ENCODE measurements around the gene GRIN1. TPM values are rescaled to one million over a fixed set of nuclear protein-coding genes. Genes with fewer than 3 reads are reported as not detected.

Gene GRIN1
- total RNA-seq, 1 experiment from 2014 or later = 0.52 TPM

DNA sequence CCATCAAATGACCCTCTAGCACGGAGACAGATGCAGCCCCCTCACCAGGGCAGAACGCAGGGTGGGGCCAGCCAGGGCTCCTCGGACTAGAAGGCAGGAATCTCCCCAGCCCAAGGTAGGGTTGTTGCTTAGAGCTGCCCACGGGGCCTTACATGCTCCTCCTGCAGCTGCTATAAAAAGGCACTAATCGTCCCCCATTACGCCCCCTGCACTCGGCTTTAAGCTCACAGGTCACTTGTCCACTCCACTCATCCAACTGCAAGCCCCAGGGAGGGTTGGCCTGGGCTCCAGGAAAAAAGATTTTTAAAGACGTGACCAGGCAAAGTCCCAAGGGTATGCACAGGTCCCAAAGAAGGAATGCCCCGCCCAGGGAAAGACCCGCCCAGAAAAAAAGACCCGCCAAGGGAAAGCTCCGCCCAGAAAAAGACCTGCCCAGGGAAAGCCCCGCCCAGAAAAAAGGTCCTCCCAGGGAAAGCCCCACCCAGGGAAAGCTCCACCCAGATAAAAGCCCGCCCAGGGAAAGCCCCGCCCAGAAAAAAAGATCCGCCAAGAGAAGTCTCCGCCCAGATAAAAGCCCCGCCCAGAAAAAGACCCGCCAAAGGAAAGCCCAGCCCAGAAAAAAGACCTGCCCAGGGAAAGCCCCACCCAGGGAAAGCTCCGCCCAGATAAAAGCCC lies 11.1 kb downstream of the GRIN1 start:
- no peak for TF ChIP-seq EZH2 (IDR thresholded peaks at IDR 0.05; ENCODE audit: borderline replicate concordance, low read depth, low read length, poor library complexity, severe bottlenecking)
- TF ChIP-seq, protein P1, sequence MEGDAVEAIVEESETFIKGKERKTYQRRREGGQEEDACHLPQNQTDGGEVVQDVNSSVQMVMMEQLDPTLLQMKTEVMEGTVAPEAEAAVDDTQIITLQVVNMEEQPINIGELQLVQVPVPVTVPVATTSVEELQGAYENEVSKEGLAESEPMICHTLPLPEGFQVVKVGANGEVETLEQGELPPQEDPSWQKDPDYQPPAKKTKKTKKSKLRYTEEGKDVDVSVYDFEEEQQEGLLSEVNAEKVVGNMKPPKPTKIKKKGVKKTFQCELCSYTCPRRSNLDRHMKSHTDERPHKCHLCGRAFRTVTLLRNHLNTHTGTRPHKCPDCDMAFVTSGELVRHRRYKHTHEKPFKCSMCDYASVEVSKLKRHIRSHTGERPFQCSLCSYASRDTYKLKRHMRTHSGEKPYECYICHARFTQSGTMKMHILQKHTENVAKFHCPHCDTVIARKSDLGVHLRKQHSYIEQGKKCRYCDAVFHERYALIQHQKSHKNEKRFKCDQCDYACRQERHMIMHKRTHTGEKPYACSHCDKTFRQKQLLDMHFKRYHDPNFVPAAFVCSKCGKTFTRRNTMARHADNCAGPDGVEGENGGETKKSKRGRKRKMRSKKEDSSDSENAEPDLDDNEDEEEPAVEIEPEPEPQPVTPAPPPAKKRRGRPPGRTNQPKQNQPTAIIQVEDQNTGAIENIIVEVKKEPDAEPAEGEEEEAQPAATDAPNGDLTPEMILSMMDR (conservative IDR thresholded peaks at IDR 0.05; ENCODE audit: low read depth, low read length) = no peak
- peaks cover 5% of the 10 kb centered on the region for H3K4me1 ChIP-seq (ENCODE audit: insufficient read depth, low read length, poor library complexity, severe bottlenecking)
- H3K4me3 ChIP-seq (ENCODE audit: low read depth, low read length, poor library complexity, severe bottlenecking) = no peak overlapping the region
- no peaks in the 10 kb centered on the region for H3K9me3 ChIP-seq (ENCODE audit: low read depth, low read length, poor library complexity, severe bottlenecking)
- no TSS peak for BruUV-seq (replicated peaks)
- CTCF ChIA-PET = interaction anchor here (0.6 to 1.5 kb wide), 2 partner anchors 87 to 297 kb away, joined by 3 to 9 read pairs; no protein-coding TSS in a partner anchor
- H3K27ac ChIP-seq (ENCODE audit: low read depth, low read length, poor library complexity, severe bottlenecking) = no peak overlapping the region
- H3K27me3 ChIP-seq (replicated peaks; ENCODE audit: insufficient read depth, low read depth, low read length, poor library complexity) = peaks cover 5% of the 10 kb centered on the region
- POLR2A ChIA-PET (ENCODE audit: low non-redundant PET) = interaction anchor here (0.7 kb wide), 1 partner anchor 24 kb away, joined by 7 read pairs; no protein-coding TSS in a partner anchor
- H3K36me3 ChIP-seq (ENCODE audit: insufficient read depth, low read length, poor library complexity, severe bottlenecking) = no peaks in the 10 kb centered on the region
- no peak for DNase-seq (ENCODE audit: low spot score)
- intact Hi-C loops (cut with micrococcal nuclease; ENCODE audit: unreplicated experiment) = no loop called here

DNA sequence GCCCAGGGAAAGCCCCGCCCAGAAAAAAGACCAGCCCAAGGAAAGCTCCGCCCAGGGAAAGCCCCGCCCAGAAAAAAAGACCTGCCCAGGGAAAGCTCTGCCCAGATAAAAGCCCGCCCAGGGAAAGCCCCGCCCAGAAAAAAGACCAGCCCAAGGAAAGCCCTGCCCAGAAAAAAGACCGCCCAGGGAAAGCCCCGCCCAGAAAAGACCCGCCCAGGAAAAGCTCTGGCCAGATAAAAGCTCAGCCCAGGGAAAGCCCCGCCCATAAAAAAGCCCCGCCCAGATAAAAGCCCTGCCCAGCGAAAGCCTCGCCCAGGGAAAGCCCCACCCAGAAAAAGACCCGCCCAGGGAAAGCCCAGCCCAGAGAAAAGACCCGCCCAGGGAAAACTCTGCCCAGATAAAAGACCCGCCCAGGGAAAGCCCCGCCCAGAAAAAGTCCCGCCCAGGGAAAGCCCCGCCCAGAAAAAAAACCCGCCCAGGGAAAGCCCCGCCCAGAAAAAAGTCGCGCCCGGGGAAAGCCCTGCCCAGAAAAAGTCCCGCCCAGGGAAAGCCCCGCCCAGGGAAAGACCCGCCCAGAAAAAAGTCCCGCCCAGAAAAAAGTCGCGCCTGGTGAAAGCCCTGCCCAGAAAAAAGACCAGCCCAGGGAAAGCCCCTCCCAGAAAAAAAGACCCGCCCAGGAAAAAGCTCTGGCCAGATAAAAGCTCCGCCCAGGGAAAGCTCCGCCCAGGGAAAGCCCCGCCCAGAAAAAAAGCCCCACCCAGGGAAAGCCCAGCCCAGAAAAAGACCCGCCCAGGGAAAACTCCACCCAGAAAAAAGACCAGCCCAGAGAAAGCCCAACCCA lies 11.9 kb downstream of the GRIN1 start:
- no TSS peak for BruUV-seq (replicated peaks)
- CTCF ChIA-PET = interaction anchor here (0.6 to 1.5 kb wide), 4 partner anchors 22 to 296 kb away, joined by 3 to 15 read pairs (median 6); no protein-coding TSS in a partner anchor
- TF ChIP-seq, protein P1 (conservative IDR thresholded peaks at IDR 0.05; ENCODE audit: low read depth, low read length) = no peak
- TF ChIP-seq EZH2 (IDR thresholded peaks at IDR 0.05; ENCODE audit: borderline replicate concordance, low read depth, low read length, poor library complexity, severe bottlenecking) = no peak
- Histone ChIP-seq H3K27ac (ENCODE audit: low read depth, low read length, poor library complexity, severe bottlenecking) (no peak overlapping the region), H3K4me1 (ENCODE audit: insufficient read depth, low read length, poor library complexity, severe bottlenecking) (peaks cover 5% of the 10 kb centered on the region), H3K9me3 (ENCODE audit: low read depth, low read length, poor library complexity, severe bottlenecking) (no peaks in the 10 kb centered on the region), H3K36me3 (ENCODE audit: insufficient read depth, low read length, poor library complexity, severe bottlenecking) (no peaks in the 10 kb centered on the region), H3K4me3 (ENCODE audit: low read depth, low read length, poor library complexity, severe bottlenecking) (no peak overlapping the region), H3K27me3 (replicated peaks; ENCODE audit: insufficient read depth, low read depth, low read length, poor library complexity) (peaks cover 3% of the 10 kb centered on the region)
- intact Hi-C loops (cut with micrococcal nuclease; ENCODE audit: unreplicated experiment) = no loop called here
- peak; percentile 76 for DNase-seq (ENCODE audit: low spot score)
- POLR2A ChIA-PET (ENCODE audit: low non-redundant PET) = interaction anchor here (0.6 to 0.7 kb wide), 2 partner anchors 19 to 24 kb away, joined by 7 to 9 read pairs; no protein-coding TSS in a partner anchor

DNA sequence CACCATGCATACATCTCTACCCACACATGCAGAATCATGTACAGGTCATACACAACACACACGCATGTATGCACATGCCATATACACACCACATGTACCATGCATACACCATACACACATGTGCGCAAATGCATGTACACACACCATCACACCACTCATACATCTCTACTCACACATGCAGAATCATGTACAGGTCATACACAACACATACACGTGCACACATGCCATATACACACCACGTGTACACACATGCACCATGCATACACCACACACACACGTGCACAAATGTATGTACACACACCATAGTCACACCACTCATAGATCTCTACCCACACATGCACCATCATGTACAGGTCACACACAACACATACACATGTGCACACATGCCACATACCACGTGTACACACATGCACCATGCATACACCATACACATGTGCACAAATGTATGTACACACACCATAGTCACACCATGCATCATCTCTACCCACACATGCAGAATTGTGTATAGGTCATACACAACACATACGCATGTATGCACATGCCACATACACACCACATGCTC lies 14.0 kb downstream of the GRIN1 start:
- ChIA-PET POLR2A (ENCODE audit: low non-redundant PET) (no interaction called here), CTCF (no interaction called here)
- intact Hi-C loops (cut with micrococcal nuclease; ENCODE audit: unreplicated experiment) = no loop called here
- no peak for DNase-seq (ENCODE audit: low spot score)
- BruUV-seq (replicated peaks) = no TSS peak
- TF ChIP-seq, protein P1 (conservative IDR thresholded peaks at IDR 0.05; ENCODE audit: low read depth, low read length) = no peak
- TF ChIP-seq EZH2 (IDR thresholded peaks at IDR 0.05; ENCODE audit: borderline replicate concordance, low read depth, low read length, poor library complexity, severe bottlenecking) = no peak
- H3K27ac ChIP-seq (ENCODE audit: low read depth, low read length, poor library complexity, severe bottlenecking) = no peak overlapping the region
- H3K36me3 ChIP-seq (ENCODE audit: insufficient read depth, low read length, poor library complexity, severe bottlenecking) = no peaks in the 10 kb centered on the region
- no peaks in the 10 kb centered on the region for H3K27me3 ChIP-seq (replicated peaks; ENCODE audit: insufficient read depth, low read depth, low read length, poor library complexity)
- peaks cover 10% of the 10 kb centered on the region for H3K4me1 ChIP-seq (ENCODE audit: insufficient read depth, low read length, poor library complexity, severe bottlenecking)
- H3K9me3 ChIP-seq (ENCODE audit: low read depth, low read length, poor library complexity, severe bottlenecking) = no peaks in the 10 kb centered on the region
- H3K4me3 ChIP-seq (ENCODE audit: low read depth, low read length, poor library complexity, severe bottlenecking) = no peak overlapping the region

Data from A673 (cell line).